ENCODE measurements around the gene RELCH. TPM values are rescaled to one million over a fixed set of nuclear protein-coding genes. Genes with fewer than 3 reads are reported as not detected.

The RELCH gene
- polyA plus RNA-seq, 2 of the 4 experiments (the other 2 are of a cell fraction): 13.5 to 17.5 TPM

DNA sequence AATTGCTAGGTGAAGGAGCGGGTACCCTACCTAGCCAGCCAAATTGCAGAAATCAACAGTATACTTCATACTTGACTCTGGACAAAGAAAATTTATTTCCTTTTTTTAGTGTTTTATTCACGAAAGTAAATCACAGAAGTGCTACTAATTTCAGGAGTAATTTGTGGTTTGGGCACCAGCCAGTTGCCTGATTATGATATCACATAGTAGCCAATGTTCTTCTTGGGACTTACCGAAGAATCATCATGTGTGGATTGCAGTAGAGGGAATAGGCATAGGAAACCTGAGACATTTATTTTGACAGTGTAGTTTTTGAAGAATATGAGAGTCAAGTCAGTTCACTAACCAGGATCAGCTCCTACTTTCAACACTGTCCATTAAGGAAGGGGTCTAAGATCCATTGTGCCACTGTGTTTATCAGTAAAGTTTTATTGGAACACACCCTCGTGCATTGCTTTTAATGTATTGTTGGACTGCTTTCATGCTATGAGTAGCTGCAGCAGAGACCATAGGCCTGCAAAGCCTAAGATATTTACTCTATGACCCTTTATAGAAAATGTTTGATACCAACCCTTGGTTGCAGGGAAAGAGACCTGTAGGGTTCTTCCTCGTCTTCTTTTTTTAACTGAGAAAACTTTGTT, 170.1 kb downstream of the RELCH start:
- ChIA-PET CTCF (interaction anchor here (0.9 kb wide), 1 partner anchor 227 kb away, joined by 3 read pairs; no protein-coding TSS in a partner anchor), POLR2A (no interaction called here)
- H3K27ac ChIP-seq: no peak overlapping the region
- no peaks in the 10 kb centered on the region for H3K9me3 ChIP-seq
- DNase-seq (ENCODE audit: low read depth in 1 of 2, low spot score in 1 of 2): no peak
- no peak for ATAC-seq
- TF ChIP-seq, protein P1, sequence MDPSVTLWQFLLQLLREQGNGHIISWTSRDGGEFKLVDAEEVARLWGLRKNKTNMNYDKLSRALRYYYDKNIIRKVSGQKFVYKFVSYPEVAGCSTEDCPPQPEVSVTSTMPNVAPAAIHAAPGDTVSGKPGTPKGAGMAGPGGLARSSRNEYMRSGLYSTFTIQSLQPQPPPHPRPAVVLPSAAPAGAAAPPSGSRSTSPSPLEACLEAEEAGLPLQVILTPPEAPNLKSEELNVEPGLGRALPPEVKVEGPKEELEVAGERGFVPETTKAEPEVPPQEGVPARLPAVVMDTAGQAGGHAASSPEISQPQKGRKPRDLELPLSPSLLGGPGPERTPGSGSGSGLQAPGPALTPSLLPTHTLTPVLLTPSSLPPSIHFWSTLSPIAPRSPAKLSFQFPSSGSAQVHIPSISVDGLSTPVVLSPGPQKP (IDR thresholded peaks at IDR 0.05; ENCODE audit: low read depth, low read length): no peak
- TF ChIP-seq TP53 (CRISPR knock-in tag; IDR thresholded peaks at IDR 0.05) (no peak), JUN (IDR thresholded peaks at IDR 0.05) (no peak), E2F6 (IDR thresholded peaks at IDR 0.05; ENCODE audit: borderline replicate concordance, low read depth) (no peak), NPAS2 (CRISPR knock-in tag; IDR thresholded peaks at IDR 0.05; ENCODE audit: borderline replicate concordance) (no peak), GATA3 (IDR thresholded peaks at IDR 0.05; ENCODE audit: borderline replicate concordance) (no peak), HES2 (IDR thresholded peaks at IDR 0.05) (no peak), HOXA7 (CRISPR knock-in tag; IDR thresholded peaks at IDR 0.05) (no peak), SMC3 (IDR thresholded peaks at IDR 0.05) (no peak), RFX5 (IDR thresholded peaks at IDR 0.05) (no peak), CBX8 (IDR thresholded peaks at IDR 0.05) (no peak), ZC3H11A (IDR thresholded peaks at IDR 0.05) (no peak)
- TF ChIP-seq, protein P2, sequence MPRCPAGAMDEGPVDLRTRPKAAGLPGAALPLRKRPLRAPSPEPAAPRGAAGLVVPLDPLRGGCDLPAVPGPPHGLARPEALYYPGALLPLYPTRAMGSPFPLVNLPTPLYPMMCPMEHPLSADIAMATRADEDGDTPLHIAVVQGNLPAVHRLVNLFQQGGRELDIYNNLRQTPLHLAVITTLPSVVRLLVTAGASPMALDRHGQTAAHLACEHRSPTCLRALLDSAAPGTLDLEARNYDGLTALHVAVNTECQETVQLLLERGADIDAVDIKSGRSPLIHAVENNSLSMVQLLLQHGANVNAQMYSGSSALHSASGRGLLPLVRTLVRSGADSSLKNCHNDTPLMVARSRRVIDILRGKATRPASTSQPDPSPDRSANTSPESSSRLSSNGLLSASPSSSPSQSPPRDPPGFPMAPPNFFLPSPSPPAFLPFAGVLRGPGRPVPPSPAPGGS (IDR thresholded peaks at IDR 0.05): no peak
- no peak overlapping the region for H3K4me3 ChIP-seq
- H3K4me2 ChIP-seq: no peak overlapping the region
- FAIRE-seq: no peak
- WGBS (ENCODE audit: missing lambda C conversion rate): 76% methylated on average over 5 of the region's 5 CpGs
- H3K4me1 ChIP-seq: no peaks in the 10 kb centered on the region

Small RNAs within 50 kb of the gene (small RNA-seq; reads per million reads assigned to genes)
- 0 reads per million in 6 experiments for gene RF00019

Other genes with a start within 250 kb of the RELCH start
- 27.6 and 37.0 TPM in 2 replicates for gene PIGN, start 199 bp upstream of the RELCH start, polyA plus RNA-seq (2011; rRNA removed)
- gene PIGN, start 199 bp upstream of the RELCH start, polyA plus RNA-seq (2017; fragmentation: RNase III; extraction: RNeasy Plus Mini Kit Qiagen cat#74134 plus additional on column Dnase treatment): 12.9 to 13.6 TPM (median 13.0 TPM) in 3 replicates
- 4.0 and 5.2 TPM in 2 replicates for gene TNFRSF11A, start 138.1 kb downstream of the RELCH start, polyA plus RNA-seq (2011; rRNA removed)
- 1.9 to 2.1 TPM (median 2.0 TPM) in 3 replicates for gene TNFRSF11A, start 138.1 kb downstream of the RELCH start, polyA plus RNA-seq (2017; fragmentation: RNase III; extraction: RNeasy Plus Mini Kit Qiagen cat#74134 plus additional on column Dnase treatment)

Measured in A549 (cell line).